Measurements from ENCODE around the gene CHRNB4. TPM values are rescaled to one million over a fixed set of nuclear protein-coding genes. Genes with fewer than 3 reads are reported as not detected.

The CHRNB4 gene
- total and polyA plus RNA-seq, 2 of the 8 experiments (the other 6 are each of a cell fraction or from before 2014, with no cell fraction given) = 2.4 to 4.5 TPM

GRCh38 chr15:78672285-78673014, 31.4 kb upstream of the CHRNB4 start (continued):
- TF ChIP-seq SIRT6 (IDR thresholded peaks at IDR 0.05; ENCODE audit: low read length) = no peak
- TF ChIP-seq ZNF274 (IDR thresholded peaks at IDR 0.05; ENCODE audit: borderline replicate concordance, extremely low read depth, low read length) = no peak
- no peak for TF ChIP-seq EGR1 (IDR thresholded peaks at IDR 0.05; ENCODE audit: borderline replicate concordance, low read depth, low read length)
- TF ChIP-seq USF2 (IDR thresholded peaks at IDR 0.05; ENCODE audit: low read length) = no peak
- TF ChIP-seq MAFK (IDR thresholded peaks at IDR 0.05; ENCODE audit: low read depth, low read length) = no peak
- no peak for TF ChIP-seq CREB1 (IDR thresholded peaks at IDR 0.05)
- TF ChIP-seq RFX5 (IDR thresholded peaks at IDR 0.05; ENCODE audit: borderline replicate concordance, low read depth, low read length) = no peak
- no peak for TF ChIP-seq EZH2 (IDR thresholded peaks at IDR 0.05; ENCODE audit: low read depth, low read length, severe bottlenecking)
- no peak for TF ChIP-seq SRF (IDR thresholded peaks at IDR 0.05; ENCODE audit: low read depth, low read length)
- TF ChIP-seq SIX5 (IDR thresholded peaks at IDR 0.05; ENCODE audit: low read depth, low read length) = no peak
